A673 (cell line): ENCODE data around the gene USHBP1.

Experiments
- EZH2 ChIP-seq: fragments of 200-600 bp; sonication (generic); IDR thresholded peaks from 2 replicates; pipeline ENCODE4 v1.6.1; 2017; ENCODE audit warnings: borderline replicate concordance, low read depth, mild to moderate bottlenecking, mixed read lengths, antibody characterized with exemption, low read length; ENCODE audit not compliant: poor library complexity, severe bottlenecking
- TF ChIP-seq, protein P1 (sequence below): fragments of 300-800, 200-600 bp; sonication (generic); conservative IDR thresholded peaks from 2 replicates; pipeline ENCODE4 v1.5.1; 2017; ENCODE audit warnings: low read depth, mild to moderate bottlenecking, antibody characterized with exemption, low read length, moderate library complexity, mixed read lengths

DNA sequence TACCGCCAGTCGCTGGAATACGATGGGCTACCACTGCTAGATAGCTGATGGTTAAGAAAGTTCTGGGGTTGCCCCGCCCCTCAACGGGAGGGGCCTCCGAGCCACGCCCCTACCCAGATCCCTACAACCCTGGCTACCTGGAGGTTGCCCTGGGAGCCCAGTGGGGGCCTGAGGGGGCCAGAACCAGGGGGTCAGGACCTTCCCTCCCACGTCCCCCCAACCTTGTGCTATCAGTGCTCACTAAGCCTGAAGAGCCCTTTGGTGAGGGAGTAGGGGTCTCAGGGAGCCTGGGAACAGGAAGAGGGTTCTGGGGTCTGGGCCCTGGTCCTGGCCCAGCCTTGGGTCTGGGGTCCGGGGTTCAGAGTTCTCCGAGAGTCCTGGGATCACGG lies 29.6 kb downstream of the USHBP1 start:
- TF ChIP-seq, protein P1, sequence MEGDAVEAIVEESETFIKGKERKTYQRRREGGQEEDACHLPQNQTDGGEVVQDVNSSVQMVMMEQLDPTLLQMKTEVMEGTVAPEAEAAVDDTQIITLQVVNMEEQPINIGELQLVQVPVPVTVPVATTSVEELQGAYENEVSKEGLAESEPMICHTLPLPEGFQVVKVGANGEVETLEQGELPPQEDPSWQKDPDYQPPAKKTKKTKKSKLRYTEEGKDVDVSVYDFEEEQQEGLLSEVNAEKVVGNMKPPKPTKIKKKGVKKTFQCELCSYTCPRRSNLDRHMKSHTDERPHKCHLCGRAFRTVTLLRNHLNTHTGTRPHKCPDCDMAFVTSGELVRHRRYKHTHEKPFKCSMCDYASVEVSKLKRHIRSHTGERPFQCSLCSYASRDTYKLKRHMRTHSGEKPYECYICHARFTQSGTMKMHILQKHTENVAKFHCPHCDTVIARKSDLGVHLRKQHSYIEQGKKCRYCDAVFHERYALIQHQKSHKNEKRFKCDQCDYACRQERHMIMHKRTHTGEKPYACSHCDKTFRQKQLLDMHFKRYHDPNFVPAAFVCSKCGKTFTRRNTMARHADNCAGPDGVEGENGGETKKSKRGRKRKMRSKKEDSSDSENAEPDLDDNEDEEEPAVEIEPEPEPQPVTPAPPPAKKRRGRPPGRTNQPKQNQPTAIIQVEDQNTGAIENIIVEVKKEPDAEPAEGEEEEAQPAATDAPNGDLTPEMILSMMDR: no peak
- TF ChIP-seq EZH2: no peak
